Measurements from ENCODE around the gene FILIP1.

Gene FILIP1

GRCh38 chr6:75368151-75368779, 125.3 kb downstream of the FILIP1 start:
- H3K27me3 ChIP-seq (ENCODE audit: insufficient read depth, low read depth, severe bottlenecking) = no peaks in the 10 kb centered on the region
- TF ChIP-seq CTCF (IDR thresholded peaks at IDR 0.05; ENCODE audit: low read depth, low read length) = peak; percentile 82
- H3K27ac ChIP-seq = no peak overlapping the region
- no peak overlapping the region for H3K4me3 ChIP-seq (ENCODE audit: low read depth, low read length)
- peak; percentile 68 for DNase-seq
- no peaks in the 10 kb centered on the region for H3K9me3 ChIP-seq (ENCODE audit: severe bottlenecking)
- no peaks in the 10 kb centered on the region for H3K36me3 ChIP-seq

- DNase-seq = no peak
- H3K27ac ChIP-seq = no peak overlapping the region
- H3K9me3 ChIP-seq (ENCODE audit: severe bottlenecking) = no peaks in the 10 kb centered on the region
- H3K36me3 ChIP-seq = no peaks in the 10 kb centered on the region
- no peaks in the 10 kb centered on the region for H3K27me3 ChIP-seq (ENCODE audit: insufficient read depth, low read depth, severe bottlenecking)
- H3K4me3 ChIP-seq (ENCODE audit: low read depth, low read length) = no peak overlapping the region
- TF ChIP-seq CTCF (IDR thresholded peaks at IDR 0.05; ENCODE audit: low read depth, low read length) = no peak
Measured at GRCh38 chr6:75363304-75363703, 130.3 kb downstream of the FILIP1 start.

GRCh38 chr6:75353644-75354043, 140.0 kb downstream of the FILIP1 start:
- Histone ChIP-seq H3K27ac (no peak overlapping the region), H3K36me3 (no peaks in the 10 kb centered on the region), H3K27me3 (ENCODE audit: insufficient read depth, low read depth, severe bottlenecking) (no peaks in the 10 kb centered on the region), H3K4me3 (ENCODE audit: low read depth, low read length) (no peak overlapping the region), H3K9me3 (ENCODE audit: severe bottlenecking) (no peaks in the 10 kb centered on the region)
- no peak for DNase-seq
- no peak for TF ChIP-seq CTCF (IDR thresholded peaks at IDR 0.05; ENCODE audit: low read depth, low read length)

GRCh38 chr6:75351570-75351969, 142.0 kb downstream of the FILIP1 start:
- Histone ChIP-seq H3K27me3 (ENCODE audit: insufficient read depth, low read depth, severe bottlenecking) (no peaks in the 10 kb centered on the region), H3K36me3 (no peaks in the 10 kb centered on the region), H3K9me3 (ENCODE audit: severe bottlenecking) (no peaks in the 10 kb centered on the region), H3K27ac (no peak overlapping the region), H3K4me3 (ENCODE audit: low read depth, low read length) (no peak overlapping the region)
- DNase-seq = no peak
- no peak for TF ChIP-seq CTCF (IDR thresholded peaks at IDR 0.05; ENCODE audit: low read depth, low read length)

GRCh38 chr6:75350808-75351207, 142.8 kb downstream of the FILIP1 start:
- no peaks in the 10 kb centered on the region for H3K36me3 ChIP-seq
- no peaks in the 10 kb centered on the region for H3K27me3 ChIP-seq (ENCODE audit: insufficient read depth, low read depth, severe bottlenecking)
- H3K27ac ChIP-seq = no peak overlapping the region
- no peak for TF ChIP-seq CTCF (IDR thresholded peaks at IDR 0.05; ENCODE audit: low read depth, low read length)
- no peak for DNase-seq
- no peaks in the 10 kb centered on the region for H3K9me3 ChIP-seq (ENCODE audit: severe bottlenecking)
- H3K4me3 ChIP-seq (ENCODE audit: low read depth, low read length) = no peak overlapping the region

GRCh38 chr6:75350156-75350555, 143.4 kb downstream of the FILIP1 start:
- Histone ChIP-seq H3K27ac (no peak overlapping the region), H3K4me3 (ENCODE audit: low read depth, low read length) (peak overlapping the region; percentile 62), H3K9me3 (ENCODE audit: severe bottlenecking) (no peaks in the 10 kb centered on the region), H3K27me3 (ENCODE audit: insufficient read depth, low read depth, severe bottlenecking) (no peaks in the 10 kb centered on the region), H3K36me3 (no peaks in the 10 kb centered on the region)
- TF ChIP-seq CTCF (IDR thresholded peaks at IDR 0.05; ENCODE audit: low read depth, low read length) = no peak
- no peak for DNase-seq
